ENCODE data around the gene RETREG3. TPM values are rescaled to one million over a fixed set of nuclear protein-coding genes. Genes with fewer than 3 reads are reported as not detected.
"Not testable (repeated sequence)": the region's sequence is repeated elsewhere in the genome, so short reads cannot be mapped to it uniquely, and the experiment has no call there.

Gene RETREG3
- total RNA-seq, 1 experiment from 2014 or later = 36.2 TPM

DNA sequence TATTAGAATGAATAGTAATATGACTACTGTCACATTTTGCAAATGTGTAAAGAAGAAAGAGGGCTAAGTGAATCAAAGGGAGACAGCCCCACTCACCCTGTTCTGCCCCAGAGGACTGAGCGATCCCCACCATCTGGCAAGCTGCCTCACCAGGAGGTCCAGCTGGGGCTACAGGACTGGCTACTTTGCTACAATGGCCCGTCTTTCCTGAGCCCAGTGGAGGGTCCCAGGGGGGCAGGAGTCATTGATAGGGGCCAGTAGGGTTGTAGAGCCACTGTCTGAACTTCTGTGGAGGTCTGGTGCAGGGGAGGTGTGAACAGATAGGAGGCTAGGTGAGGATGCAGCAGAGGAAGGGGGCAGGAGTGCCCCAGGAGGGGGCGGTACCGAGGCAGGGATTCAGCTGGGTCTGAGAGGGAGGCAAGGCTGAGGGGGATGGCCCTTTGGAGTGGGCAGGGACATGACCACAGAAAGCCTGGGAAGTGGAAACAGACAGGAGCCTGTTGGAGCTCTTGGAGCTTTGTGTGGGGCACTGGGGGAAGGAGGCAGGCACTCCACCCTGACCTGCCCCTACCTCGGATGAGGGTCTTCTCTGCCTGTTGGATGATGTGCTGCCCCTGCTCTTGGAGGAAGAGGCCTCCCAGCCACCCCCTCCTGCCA lies 53.1 kb downstream of the RETREG3 start:
- H3K9me3 ChIP-seq (replicated peaks); H3K36me3 ChIP-seq; H3K27ac ChIP-seq; H3K27me3 ChIP-seq; H3K4me1 ChIP-seq; H3K4me3 ChIP-seq: not testable (repeated sequence)
- DNase-seq = peak; percentile 50 to 67

DNA sequence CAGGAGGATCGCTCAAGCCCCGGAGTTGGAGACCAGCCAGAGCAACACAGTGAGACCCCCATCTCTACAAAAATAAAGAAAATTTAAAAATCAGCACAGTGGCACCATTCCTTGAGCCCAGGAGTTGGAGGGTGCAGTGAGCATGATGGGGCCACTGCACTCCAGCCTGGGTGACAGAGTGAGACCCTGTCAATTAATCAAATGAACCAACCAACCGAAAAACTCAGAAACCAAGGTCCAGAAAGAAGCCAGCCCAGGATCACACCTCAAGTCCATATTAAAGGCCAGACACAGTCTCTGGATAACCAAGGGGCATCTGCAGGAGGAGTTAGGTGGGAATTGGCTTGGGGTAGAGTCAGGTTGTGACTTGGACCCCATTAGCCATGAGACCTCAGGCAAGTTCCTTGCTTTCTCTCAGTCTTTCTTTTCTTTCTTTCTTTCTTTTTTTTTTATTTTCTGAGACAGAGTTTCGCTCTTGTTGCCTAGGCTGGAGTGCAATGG lies 54.0 kb downstream of the RETREG3 start:
- H3K4me3 ChIP-seq = peak overlapping the region; percentile 90
- DNase-seq = no peak
- H3K4me1 ChIP-seq = no peaks in the 10 kb centered on the region
- no peaks in the 10 kb centered on the region for H3K36me3 ChIP-seq
- no peaks in the 10 kb centered on the region for H3K27me3 ChIP-seq
- H3K9me3 ChIP-seq (replicated peaks) = no peaks in the 10 kb centered on the region
- H3K27ac ChIP-seq = peak overlapping the region; percentile 59

DNA sequence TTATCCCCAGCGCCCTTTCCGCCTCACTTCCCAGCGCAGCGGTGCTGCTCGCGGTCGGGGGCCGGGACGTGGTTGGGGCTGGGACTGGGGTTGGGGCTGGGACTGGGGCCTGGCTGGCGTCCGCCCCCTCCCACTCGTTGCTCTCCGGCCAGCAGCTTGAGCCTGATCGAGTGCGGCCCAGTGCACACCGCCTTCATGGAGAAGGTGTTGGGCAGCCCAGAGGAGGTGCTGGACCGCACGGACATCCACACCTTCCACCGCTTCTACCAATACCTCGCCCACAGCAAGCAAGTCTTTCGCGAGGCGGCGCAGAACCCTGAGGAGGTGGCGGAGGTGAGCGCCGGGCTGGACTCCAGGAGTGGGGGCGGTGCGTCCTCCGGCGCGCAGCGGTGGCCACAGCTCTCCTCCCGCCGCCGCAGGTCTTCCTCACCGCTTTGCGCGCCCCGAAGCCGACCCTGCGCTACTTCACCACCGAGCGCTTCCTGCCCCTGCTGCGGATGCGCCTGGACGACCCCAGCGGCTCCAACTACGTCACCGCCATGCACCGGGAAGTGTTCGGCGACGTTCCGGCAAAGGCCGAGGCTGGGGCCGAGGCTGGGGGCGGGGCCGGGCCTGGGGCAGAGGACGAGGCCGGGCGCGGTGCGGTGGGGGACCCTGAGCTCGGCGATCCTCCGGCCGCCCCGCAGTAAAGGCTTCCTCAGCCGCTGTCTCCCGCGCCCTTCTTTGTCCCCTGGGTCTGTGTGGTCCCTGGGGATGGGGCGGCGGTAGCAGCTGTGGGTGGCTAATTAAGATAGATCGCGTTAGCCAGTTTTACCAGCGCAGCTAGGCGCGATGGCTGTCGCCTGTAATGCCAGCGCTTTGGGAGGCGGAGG lies 54.7 kb downstream of the RETREG3 start:
- no peaks in the 10 kb centered on the region for H3K4me1 ChIP-seq
- no peaks in the 10 kb centered on the region for H3K36me3 ChIP-seq
- peak overlapping the region; percentile 59 for H3K27ac ChIP-seq
- H3K9me3 ChIP-seq (replicated peaks) = no peaks in the 10 kb centered on the region
- H3K4me3 ChIP-seq = peak overlapping the region; percentile 90
- peak; percentile 90 for DNase-seq
- H3K27me3 ChIP-seq = no peaks in the 10 kb centered on the region

DNA sequence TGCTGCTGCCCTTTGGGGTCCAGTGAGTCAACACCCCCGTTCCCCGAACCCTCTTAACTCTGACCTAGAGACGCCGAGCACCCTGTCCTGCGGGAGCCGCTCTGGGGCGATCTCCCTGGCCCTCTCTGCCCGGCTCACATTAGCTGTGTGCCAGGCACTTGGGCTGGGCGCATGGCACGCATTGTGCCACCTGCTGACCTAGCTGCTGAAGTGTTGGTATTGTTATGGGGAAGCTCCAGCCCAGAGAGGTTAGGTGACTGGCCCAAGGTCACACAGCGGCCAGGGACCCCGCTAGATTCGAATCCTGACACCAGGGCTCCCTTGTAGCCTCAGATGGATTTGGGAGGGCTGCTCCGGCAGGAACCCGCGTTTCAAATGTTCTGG lies 55.3 kb downstream of the RETREG3 start:
- H3K4me1 ChIP-seq = no peaks in the 10 kb centered on the region
- no peaks in the 10 kb centered on the region for H3K27me3 ChIP-seq
- peak overlapping the region; percentile 90 for H3K4me3 ChIP-seq
- no peaks in the 10 kb centered on the region for H3K9me3 ChIP-seq (replicated peaks)
- no peaks in the 10 kb centered on the region for H3K36me3 ChIP-seq
- DNase-seq = no peak
- H3K27ac ChIP-seq = peak overlapping the region; percentile 59; the same call in 1 of the 2 replicates

DNA sequence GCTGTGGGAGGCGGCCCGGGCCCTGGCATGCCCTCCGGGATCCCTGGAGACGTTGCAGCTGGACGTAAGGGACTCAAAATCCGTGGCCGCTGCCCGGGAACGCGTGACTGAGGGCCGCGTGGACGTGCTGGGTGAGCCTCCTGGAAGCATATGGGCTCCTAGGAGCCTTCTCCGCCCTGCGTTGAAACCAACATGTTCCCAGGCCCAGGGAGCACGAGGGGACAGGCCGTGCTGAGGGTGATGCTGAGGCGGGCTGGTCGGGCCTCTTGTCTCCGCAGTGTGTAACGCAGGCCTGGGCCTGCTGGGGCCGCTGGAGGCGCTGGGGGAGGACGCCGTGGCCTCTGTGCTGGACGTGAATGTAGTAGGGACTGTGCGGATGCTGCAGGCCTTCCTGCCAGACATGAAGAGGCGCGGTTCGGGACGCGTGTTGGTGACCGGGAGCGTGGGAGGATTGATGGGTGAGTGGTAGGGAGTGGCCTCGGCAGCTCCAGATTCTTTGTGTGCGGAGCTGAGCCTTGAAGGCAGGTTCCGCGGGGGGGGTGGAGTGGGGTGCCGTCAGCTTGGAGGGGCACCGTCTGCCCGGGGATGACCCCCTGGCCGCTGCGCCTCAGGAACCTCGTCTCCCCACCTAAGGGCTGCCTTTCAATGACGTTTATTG lies 55.9 kb downstream of the RETREG3 start:
- no peak for DNase-seq
- H3K4me1 ChIP-seq = no peaks in the 10 kb centered on the region
- no peak overlapping the region for H3K4me3 ChIP-seq
- H3K9me3 ChIP-seq (replicated peaks) = no peaks in the 10 kb centered on the region
- H3K27ac ChIP-seq = no peak overlapping the region
- H3K36me3 ChIP-seq = no peaks in the 10 kb centered on the region
- H3K27me3 ChIP-seq = no peaks in the 10 kb centered on the region

DNA sequence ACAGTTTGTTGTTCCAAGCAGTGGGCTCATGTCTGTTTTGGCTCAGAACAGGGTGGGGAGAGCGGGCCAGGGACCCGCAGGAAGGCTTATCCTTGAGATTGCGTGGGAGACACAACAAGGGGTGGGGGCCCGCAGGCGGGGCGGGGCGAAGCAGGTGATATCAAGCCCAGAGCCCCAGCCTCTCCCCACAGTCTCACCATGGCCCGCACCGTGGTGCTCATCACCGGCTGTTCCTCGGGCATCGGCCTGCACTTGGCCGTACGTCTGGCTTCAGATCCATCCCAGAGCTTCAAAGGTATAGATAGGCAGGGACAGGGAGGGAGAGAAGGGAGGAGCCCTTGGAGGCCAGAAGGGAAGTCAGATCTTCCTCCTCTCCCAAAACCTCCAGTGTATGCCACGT lies 56.4 kb downstream of the RETREG3 start, which contains the start of gene HSD17B1:
Gene HSD17B1 (plus strand): TSS at position 188 of the 400 bp plus-strand sequence. CDS start 11 bp downstream, at position 199.
- not testable (repeated sequence) for H3K4me3 ChIP-seq; H3K27ac ChIP-seq; H3K4me1 ChIP-seq; H3K36me3 ChIP-seq; DNase-seq; H3K9me3 ChIP-seq (replicated peaks); H3K27me3 ChIP-seq

DNA sequence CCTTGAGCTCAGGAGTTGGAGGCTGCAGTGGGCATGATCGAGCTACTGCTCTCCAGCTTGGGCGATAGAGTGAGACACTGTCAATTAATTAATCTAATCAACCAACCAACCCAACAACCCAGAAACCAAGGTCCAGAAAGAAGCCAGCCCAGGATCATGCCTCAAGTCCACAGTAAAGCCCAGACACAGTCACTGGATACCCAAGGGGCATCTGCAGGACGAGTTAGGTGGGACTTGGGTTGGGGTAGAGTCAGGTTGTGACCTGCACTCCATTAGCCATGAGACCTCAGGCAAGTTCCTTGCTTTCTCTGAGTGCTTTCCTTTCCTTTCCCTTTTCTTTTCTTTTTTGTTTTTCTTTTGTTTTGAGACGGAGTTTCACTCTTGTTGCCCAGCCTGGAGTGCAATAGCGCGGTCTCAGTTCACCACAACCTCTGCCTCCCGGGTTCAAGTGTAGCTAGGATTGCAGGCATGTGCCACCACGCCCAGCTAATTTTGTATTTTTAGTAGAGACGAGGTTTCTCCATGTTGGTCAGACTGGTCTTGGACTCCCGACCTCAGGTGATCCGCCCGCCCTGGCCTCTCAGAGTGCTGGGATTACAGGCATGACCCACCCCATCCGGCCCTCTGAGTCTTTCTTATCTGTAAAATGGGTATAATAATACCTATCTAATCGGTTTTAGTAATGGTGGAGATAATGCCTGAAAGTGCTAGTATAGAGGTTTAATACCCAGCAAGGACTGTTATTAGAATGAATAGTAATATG lies 60.0 kb downstream of the RETREG3 start:
- H3K27me3 ChIP-seq = no peaks in the 10 kb centered on the region
- H3K9me3 ChIP-seq (replicated peaks) = no peaks in the 10 kb centered on the region
- no peaks in the 10 kb centered on the region for H3K4me1 ChIP-seq
- H3K36me3 ChIP-seq = no peaks in the 10 kb centered on the region
- DNase-seq = no peak
- H3K4me3 ChIP-seq = no peak overlapping the region
- no peak overlapping the region for H3K27ac ChIP-seq

DNA sequence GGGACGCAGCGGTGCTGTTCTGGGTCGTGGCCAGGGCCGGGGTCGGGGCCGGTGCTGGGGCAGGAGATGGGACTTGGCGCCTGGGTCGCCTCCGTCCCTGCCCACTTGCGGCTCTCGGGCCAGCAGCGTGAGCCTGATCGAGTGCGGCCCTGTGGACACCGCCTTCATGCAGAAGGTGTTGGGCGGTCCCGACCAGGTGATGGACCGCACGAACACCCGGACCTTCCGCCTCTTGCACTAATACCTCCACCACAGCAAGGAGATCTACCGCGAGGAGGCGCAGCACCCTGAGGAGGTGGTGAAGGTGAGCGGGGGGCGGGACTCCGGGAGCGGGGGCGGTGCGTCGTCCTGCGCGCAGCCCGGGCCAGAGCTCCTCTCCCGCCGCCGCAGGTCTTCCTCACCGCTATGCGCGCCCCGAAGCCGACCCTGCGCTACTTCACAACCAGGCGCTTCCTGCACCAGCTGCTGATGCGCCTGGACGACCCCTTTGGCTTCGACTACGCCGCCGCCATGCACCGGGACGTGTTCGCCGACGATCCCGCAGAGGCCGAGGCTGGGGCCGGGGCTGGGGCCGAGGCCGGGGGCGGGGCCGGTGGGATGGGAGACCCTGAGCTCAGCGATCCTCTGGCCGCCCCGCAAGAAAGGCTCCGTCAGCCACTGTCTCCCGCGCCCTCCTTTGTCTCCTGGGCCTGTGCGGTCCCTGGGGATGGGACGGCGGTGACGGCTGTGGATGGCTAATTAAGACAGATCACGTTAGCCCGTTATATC lies 60.9 kb downstream of the RETREG3 start:
- Histone ChIP-seq H3K9me3 (replicated peaks) (no peaks in the 10 kb centered on the region), H3K27me3 (no peaks in the 10 kb centered on the region), H3K36me3 (no peaks in the 10 kb centered on the region; the same call in 1 of the 2 replicates), H3K27ac (no peak overlapping the region), H3K4me1 (no peaks in the 10 kb centered on the region), H3K4me3 (no peak overlapping the region)
- no peak for DNase-seq

DNA sequence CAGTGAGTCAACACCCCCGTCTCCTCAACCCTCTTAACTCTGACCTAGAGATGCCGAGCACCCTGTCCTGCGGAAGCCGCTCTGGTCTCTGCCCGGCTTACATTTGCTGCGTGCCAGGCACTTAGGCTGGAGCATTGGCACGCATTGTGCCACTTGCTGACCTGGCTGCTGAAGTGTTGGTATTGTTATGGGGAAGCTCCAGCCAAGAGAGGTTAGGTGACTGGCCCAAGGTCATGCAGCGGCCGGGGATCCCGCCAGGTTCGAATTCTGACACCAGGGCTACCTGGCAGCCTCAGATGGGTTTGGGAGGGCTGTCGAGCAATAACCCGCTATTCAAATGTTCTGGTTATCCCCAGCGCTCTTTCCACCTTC lies 61.5 kb downstream of the RETREG3 start:
- Histone ChIP-seq H3K27me3 (no peaks in the 10 kb centered on the region), H3K36me3 (no peaks in the 10 kb centered on the region; the same call in 1 of the 2 replicates)

DNA sequence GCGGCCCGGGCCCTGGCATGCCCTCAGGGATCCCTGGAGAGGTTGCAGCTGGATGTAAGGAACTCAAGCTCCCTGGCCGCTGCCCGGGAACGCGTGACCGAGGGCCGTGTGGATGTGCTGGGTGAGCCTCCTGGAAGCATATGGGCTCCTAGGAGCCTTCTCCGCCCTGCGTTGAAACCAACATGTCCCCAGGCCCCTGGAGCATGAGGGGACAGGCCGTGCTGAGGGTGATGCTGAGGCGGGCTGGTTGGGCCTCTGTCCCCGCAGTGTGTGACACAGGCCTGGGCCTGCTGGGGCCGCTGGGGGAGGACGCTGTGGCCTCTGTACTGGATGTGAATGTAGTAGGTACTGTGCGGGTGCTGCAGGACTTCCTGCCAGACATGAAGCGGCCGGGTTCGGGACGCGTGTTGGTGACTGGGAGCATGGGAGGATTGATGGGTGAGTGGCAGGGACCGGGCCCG lies 62.1 kb downstream of the RETREG3 start:
- no peaks in the 10 kb centered on the region for H3K4me1 ChIP-seq
- H3K9me3 ChIP-seq (replicated peaks) = no peaks in the 10 kb centered on the region
- H3K27me3 ChIP-seq = no peaks in the 10 kb centered on the region
- no peak for DNase-seq
- H3K36me3 ChIP-seq = peaks cover 2% of the 10 kb centered on the region; the same call in 1 of the 2 replicates
- no peak overlapping the region for H3K27ac ChIP-seq
- H3K4me3 ChIP-seq = no peak overlapping the region

More for the DNA sequence above, 61.5 kb downstream of the RETREG3 start:
- Histone ChIP-seq H3K27ac (no peak overlapping the region), H3K4me1 (no peaks in the 10 kb centered on the region), H3K4me3 (no peak overlapping the region), H3K9me3 (replicated peaks) (no peaks in the 10 kb centered on the region)
- DNase-seq = no peak

DNA sequence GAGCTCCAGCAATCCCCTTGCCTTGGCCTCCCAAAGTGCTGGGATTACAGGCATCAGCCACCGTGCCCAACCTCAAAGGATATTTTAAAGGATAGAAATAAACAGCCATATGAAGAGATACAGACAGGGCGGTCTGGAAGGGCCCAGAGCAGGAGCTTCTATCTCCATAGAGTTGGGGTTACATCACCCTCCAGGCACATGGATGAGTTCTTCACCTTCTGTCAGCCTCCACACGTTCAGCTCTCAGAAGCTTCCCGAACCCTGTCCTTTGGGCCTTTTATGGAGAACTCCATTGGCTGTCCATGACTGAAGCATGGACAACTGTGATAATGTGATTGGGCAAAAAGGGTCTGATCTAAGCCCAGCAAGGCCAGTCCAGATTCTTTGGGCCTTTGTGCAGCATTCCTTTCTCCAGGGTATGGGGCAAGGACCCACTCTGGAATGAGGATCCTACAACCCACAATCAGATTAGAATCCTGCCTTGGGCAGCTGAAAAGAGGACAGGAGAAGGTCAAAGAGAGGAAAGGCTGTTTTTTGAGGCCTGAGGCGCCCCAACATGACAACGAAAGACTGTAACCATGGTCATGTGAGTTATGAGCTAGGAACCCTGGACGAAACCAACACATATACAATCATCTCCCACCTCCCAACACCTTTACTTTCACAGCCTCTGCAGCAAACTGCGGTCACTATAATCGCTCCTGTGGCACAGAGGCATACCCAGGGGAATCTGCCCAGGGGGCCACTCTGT lies 63.2 kb downstream of the RETREG3 start:
- not testable (repeated sequence) for H3K27ac ChIP-seq; H3K36me3 ChIP-seq; H3K9me3 ChIP-seq (replicated peaks); DNase-seq; H3K4me3 ChIP-seq; H3K4me1 ChIP-seq; H3K27me3 ChIP-seq

DNA sequence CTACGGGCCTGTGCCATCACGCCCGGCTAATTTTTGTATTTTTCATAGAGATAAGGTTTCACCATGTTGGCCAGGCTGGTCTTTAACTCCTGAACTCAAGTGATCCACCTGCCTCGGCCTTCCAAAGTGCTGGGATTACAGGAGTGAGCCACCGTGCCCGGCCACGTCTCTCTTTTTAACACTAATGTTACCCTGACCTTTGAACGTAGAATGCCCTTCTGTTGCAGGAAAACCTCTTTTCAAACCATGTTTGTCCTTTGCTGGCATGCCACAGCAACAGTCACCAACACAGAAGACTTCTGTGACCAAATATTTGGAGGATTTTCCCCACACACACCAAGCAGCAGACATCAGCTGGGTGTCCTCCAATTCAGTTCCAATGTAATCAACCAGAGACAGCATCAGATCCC lies 64.3 kb downstream of the RETREG3 start:
- H3K27me3 ChIP-seq = no peaks in the 10 kb centered on the region
- no peak overlapping the region for H3K27ac ChIP-seq
- H3K36me3 ChIP-seq = peaks cover 5% of the 10 kb centered on the region
- no peak overlapping the region for H3K4me3 ChIP-seq
- no peak for DNase-seq
- no peaks in the 10 kb centered on the region for H3K4me1 ChIP-seq
- no peaks in the 10 kb centered on the region for H3K9me3 ChIP-seq (replicated peaks)
